ENCODE data around the gene NUDT21. TPM values are rescaled to one million over a fixed set of nuclear protein-coding genes. Genes with fewer than 3 reads are reported as not detected.
"Not testable (repeated sequence)": the region's sequence is repeated elsewhere in the genome, so short reads cannot be mapped to it uniquely, and the experiment has no call there.

NUDT21 gene
- total RNA-seq, 1 donor from 2014 or later, result 190 TPM

DNA sequence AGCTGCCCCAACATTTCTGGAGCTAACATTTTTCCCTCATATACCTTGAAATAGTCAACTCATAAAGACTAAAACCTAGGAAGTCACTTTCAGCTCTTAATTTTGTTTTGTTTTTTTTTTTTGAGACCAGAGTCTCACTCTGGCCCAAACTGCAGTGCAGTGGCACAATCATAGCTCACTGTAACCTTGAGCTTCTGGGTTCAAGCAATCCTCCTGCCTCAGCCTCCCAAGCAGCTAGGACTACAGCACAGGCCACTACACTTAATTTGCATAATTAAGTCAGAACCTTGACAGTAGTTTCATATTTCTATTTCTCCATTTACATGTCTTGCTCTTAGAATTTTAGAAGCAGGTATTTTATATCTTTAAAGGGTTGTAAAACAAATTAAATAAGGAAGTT is 30.5 kb downstream of the NUDT21 start:
- intact Hi-C loops (cut with micrococcal nuclease), result loop anchor here (10.0 kb wide), 1 partner anchor 216 kb away; no protein-coding TSS in a partner anchor

DNA sequence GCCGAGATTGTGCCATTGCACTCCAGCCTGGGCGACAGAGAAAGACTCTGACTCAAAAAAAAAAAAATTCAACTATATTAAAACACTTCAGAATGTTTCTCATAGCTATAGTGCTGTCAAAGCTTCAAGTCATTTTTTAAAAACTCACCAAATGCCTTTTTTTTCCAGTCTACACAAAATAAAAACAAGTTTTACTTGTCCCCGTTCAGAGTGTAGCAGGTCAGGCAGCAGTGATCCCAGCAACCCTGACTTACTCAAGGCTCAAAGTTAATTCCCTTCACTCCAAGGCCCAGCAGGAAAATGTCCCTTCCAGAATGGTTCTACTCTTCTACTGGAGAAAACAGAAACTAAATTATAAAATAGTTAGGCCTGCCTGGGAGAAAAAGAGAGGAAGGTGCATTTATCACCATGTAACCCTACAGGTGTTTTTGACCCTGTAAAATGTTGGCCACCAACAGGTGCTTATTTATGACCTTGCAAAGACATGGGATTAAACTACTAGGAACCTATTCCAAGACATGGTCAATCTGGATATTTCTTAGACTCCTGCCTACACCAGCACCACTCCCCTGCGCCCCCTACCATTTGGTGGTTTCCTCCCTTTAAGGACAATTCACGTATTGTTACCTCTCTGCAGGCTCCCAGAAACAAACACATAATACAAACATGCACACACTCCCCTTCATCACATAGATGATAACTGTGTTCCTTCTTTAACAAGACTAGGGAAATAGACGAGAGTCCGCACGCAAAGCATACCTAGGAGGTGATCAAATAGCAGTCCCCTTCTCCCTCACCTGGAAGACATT is 31.2 kb downstream of the NUDT21 start:
- intact Hi-C loops (cut with micrococcal nuclease), result loop anchor here (10.0 kb wide), 1 partner anchor 215 kb away; no protein-coding TSS in a partner anchor

DNA sequence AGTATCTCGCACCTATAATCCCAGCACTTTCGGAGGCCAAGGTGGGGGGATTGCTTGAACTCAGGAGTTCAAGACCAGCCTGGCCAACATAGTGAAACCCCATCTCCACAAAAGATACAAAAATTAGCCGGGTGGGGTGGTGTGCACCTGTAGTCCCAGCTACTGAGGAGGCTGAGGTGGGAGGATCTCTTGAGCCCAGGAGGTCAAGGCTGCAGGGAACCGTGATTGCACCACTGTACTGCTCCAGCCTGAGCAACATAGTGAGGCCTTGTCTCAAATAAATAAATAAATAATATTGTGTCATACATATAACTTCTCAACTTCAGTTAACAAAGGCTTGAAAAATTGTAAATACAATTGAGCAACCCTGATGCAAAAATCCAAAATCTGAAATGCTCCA is 34.0 kb downstream of the NUDT21 start:
- intact Hi-C loops (cut with micrococcal nuclease), result no loop called here

- intact Hi-C loops (cut with micrococcal nuclease), result no loop called here
Measured at GRCh38 chr16:56415875-56416274, 35.3 kb downstream of the NUDT21 start.

DNA sequence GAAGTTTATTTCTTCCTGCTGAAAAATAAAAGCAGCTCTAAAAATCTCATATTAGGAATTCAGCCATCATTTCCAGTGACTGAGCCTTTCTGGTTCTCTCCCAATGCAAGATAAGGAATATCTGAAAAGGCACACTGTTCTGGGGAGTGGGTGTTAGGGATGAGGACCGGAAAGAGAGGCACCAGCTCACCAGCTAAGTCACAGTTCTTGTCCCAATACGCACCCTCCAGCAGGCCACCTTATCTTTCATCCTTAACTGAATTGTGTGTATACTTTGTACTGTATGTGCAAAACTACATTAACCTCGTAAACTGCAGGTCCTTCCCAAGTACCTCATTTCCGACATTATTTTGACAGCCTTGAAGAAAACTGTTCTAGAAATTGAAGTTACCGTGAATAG is 36.8 kb downstream of the NUDT21 start:
- intact Hi-C loops (cut with micrococcal nuclease), result no loop called here

GRCh38 chr16:56413381-56413780 is 37.8 kb downstream of the NUDT21 start:
- intact Hi-C loops (cut with micrococcal nuclease), result no loop called here

DNA sequence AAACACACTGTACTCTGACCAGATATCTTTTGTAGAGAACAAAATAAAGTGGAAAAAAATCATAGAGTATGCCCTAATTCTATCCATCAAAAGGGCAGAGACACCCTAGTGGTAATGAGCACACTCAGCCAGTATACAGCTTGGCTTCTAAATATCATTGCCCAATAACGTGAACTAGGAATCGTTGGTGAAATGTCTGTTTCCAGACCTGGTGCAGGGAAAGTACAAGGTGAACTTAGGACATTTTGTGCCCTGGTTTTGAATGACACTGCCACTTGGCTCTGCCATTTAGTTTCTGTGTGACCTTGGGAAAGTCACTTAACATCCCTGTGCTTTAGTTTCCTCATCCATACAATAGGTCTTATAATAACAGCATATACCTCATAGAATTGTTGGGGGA is 39.5 kb downstream of the NUDT21 start:
- intact Hi-C loops (cut with micrococcal nuclease), result no loop called here

DNA sequence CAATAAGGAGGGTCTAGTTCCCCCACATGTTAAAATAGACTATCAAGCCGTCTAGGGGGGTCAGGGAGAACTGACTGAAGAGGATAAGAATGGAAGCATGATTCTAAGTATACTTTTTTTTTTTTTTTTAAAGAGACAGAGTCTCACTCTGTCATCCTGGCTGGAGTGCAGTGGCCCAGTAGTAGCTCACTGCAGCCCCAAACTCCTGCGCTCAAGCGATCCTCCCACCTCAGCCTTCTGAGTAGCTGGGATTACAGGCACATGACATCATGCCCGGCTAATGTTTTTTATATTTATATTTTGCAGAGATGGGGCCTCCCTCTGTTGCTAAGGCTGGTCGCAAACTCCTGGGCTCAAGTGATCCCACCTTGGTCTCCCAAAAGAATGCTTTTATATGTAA is 40.0 kb downstream of the NUDT21 start:
- intact Hi-C loops (cut with micrococcal nuclease), result no loop called here

DNA sequence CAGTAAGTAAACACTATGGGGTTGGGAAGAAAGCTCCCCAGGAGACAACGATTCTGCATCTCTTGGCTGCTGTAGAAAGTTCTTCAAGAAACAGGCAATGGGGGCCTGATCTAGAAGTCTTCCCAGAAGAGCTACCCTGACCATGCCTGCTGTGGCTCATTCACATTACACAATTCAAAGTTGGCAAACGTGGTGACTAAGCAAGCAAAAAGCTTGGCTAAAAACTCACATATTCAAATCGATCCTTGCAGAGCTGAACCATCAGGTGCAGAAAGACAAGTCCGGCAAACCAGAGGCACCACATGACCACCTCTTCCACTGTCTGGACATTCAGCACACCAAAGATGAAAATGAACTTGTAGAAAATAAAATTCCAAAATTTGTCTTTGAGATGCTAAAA is 41.9 kb downstream of the NUDT21 start:
- intact Hi-C loops (cut with micrococcal nuclease), result no loop called here

DNA sequence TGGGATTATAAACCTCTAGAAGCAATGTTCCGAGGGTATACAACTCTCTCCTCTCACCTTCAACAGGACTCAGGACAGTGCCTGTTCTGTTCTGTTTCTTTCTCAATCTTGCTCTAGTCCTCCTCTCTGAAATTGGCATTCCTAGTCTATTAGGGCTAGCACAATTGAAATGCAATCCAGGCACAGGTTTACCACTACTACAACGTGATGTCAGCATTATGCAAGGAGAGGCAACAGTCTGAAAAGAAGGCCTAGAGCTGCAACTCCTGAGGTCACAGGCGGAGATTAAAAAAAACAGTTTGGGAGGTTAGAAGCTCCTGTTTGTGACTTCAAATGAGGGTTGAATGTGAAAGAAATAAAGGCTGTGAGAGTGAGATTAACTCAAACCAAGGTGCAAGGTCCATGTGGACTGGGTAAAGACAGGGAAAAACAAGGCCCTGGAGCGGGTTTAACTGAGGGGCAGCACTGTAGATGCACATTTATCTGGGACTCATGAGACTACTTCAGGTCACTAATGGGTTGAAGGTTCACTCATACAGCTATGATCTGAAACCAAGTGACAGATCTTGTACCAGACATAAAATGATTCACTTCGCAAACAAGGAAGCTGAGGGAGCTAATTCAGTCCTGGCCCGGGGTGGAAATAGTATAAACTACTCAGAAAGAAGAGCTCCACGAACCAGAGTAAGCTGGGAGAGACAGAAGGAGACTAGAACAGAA is 42.6 kb downstream of the NUDT21 start:
- intact Hi-C loops (cut with micrococcal nuclease), result no loop called here

DNA sequence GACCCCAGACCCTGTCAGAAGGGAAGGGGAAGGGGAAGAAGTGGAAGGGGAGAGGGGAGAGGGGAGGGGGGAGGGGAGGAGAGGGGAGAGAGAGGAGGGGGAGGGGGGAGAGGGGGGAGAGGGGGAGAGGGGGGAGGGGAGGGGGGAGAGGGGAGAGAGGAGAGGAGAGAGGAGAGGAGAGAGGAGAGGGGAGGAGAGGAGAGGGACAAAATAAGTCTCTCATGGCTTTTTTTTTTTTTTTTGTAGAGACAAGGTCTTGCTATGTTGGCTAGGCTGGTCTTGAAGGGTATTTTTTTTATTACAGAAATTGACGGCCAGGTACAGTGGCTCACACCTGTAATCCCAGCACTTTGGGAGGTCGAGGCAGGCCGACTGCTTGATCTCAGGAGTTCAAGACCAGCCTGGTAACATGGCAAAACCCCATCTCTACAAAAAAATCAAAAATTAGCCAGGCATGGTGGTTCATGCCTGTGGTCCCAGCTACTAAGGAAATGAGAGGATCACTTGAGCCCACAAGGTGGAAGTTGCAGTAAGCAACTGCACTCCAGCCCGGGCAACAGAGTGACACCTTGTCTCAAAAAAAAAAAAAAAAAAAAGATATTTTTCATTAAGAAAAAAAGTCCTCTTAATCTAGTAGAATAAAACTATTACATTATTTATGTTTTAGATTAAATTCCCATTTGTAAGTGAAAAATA is 45.0 kb downstream of the NUDT21 start:
- intact Hi-C loops (cut with micrococcal nuclease), result loop anchor here (1.0 kb wide), 1 partner anchor 18 kb away; no protein-coding TSS in a partner anchor

DNA sequence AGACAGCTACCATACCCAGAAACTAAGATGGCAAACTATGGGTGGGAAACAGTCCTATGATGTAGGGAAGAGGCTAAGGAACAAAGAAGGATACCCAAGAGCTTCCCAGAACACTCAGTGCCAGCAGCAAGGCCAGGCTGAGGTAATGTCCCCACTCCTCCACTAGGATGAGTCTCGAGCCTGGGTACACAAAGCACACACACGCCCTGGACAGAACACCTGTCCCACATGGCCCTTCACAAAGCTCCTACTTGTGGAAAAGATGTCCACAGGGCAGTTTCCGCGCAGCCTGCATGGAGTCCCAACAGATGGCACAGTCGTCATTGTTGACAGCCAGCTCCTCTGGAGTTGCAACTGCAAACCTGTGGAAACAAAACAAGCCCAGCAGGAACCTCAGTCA is 49.6 kb downstream of the NUDT21 start:
- intact Hi-C loops (cut with micrococcal nuclease), result no loop called here

GRCh38 chr16:56400458-56400857 is 50.7 kb downstream of the NUDT21 start:
- intact Hi-C loops (cut with micrococcal nuclease), result no loop called here

GRCh38 chr16:56399486-56399885 is 51.6 kb downstream of the NUDT21 start:
- intact Hi-C loops (cut with micrococcal nuclease), result no loop called here

- intact Hi-C loops (cut with micrococcal nuclease), result no loop called here
Measured at GRCh38 chr16:56399047-56399446, 52.1 kb downstream of the NUDT21 start.

GRCh38 chr16:56396724-56397123 is 54.4 kb downstream of the NUDT21 start:
- intact Hi-C loops (cut with micrococcal nuclease), result not testable (repeated sequence)

GRCh38 chr16:56389554-56389953 is 61.6 kb downstream of the NUDT21 start:
- intact Hi-C loops (cut with micrococcal nuclease), result no loop called here

GRCh38 chr16:56388209-56388608 is 62.9 kb downstream of the NUDT21 start:
- intact Hi-C loops (cut with micrococcal nuclease), result no loop called here

GRCh38 chr16:56387396-56387795 is 63.7 kb downstream of the NUDT21 start:
- intact Hi-C loops (cut with micrococcal nuclease), result no loop called here

GRCh38 chr16:56384074-56384721 is 66.9 kb downstream of the NUDT21 start:
- intact Hi-C loops (cut with micrococcal nuclease), result no loop called here

GRCh38 chr16:56382901-56383355 is 68.2 kb downstream of the NUDT21 start:
- intact Hi-C loops (cut with micrococcal nuclease), result no loop called here
